HG03460 (cell line): ENCODE results near the gene F13B.
"Not testable (repeated sequence)": the region's sequence is repeated elsewhere in the genome, so short reads cannot be mapped to it uniquely, and the experiment has no call there.

Source experiments
- ATAC-seq: cut with Tn5 transposase; IDR thresholded peaks from one replicate; pipeline ENCODE4 v1.9.1; 2021; ENCODE audit not compliant: unreplicated experiment

The F13B gene

GRCh38 chr1:197066719-197067456 is at the start of gene F13B:
TSS of gene F13B (minus strand) at chr1:197067260. CDS start at chr1:197067223, 37 bp downstream.
- ATAC-seq: no peak

- ATAC-seq: no peak
Measured at GRCh38 chr1:197116156-197116555, 49.1 kb upstream of the F13B start.

- ATAC-seq: no peak
Measured at GRCh38 chr1:197106869-197107268, 39.8 kb upstream of the F13B start.

GRCh38 chr1:197103300-197103699 is 36.2 kb upstream of the F13B start:
- no peak for ATAC-seq

- ATAC-seq: no peak
Measured at GRCh38 chr1:197101978-197102377, 34.9 kb upstream of the F13B start.

GRCh38 chr1:197100677-197101076 is 33.6 kb upstream of the F13B start:
- ATAC-seq: no peak

- ATAC-seq: no peak
Measured at GRCh38 chr1:197099444-197099843, 32.4 kb upstream of the F13B start.

- not testable (repeated sequence) for ATAC-seq
Measured at GRCh38 chr1:197096971-197097370, 29.9 kb upstream of the F13B start.

- no peak for ATAC-seq
Measured at GRCh38 chr1:197096137-197096536, 29.1 kb upstream of the F13B start.

- no peak for ATAC-seq
Measured at GRCh38 chr1:197093226-197093885, 26.3 kb upstream of the F13B start.

- no peak for ATAC-seq
Measured at GRCh38 chr1:197092491-197093023, 25.5 kb upstream of the F13B start.

GRCh38 chr1:197083474-197083873 is 16.4 kb upstream of the F13B start:
- ATAC-seq: no peak

- ATAC-seq: no peak
Measured at GRCh38 chr1:197081117-197081753, 14.2 kb upstream of the F13B start.

GRCh38 chr1:197080323-197080722 is 13.3 kb upstream of the F13B start:
- ATAC-seq: no peak

- ATAC-seq: no peak
Measured at GRCh38 chr1:197076585-197076984, 9.5 kb upstream of the F13B start.

- ATAC-seq: no peak
Measured at GRCh38 chr1:197073978-197074377, 6.9 kb upstream of the F13B start.

GRCh38 chr1:197067457-197067818 is 378 bp upstream of the F13B start:
- ATAC-seq: no peak

GRCh38 chr1:197066277-197066676 is 783 bp downstream of the F13B start:
- ATAC-seq: no peak

- ATAC-seq: no peak
Measured at GRCh38 chr1:197065559-197065958, 1.5 kb downstream of the F13B start.

GRCh38 chr1:197063212-197063611 is 3.8 kb downstream of the F13B start:
- no peak for ATAC-seq

GRCh38 chr1:197062692-197063091 is 4.4 kb downstream of the F13B start:
- peak; percentile 87 for ATAC-seq

GRCh38 chr1:197049100-197049499 is 18.0 kb downstream of the F13B start:
- ATAC-seq: no peak
